K562 (cell line): ENCODE measurements around the gene NMNAT3. TPM values are rescaled to one million over a fixed set of nuclear protein-coding genes. Genes with fewer than 3 reads are reported as not detected.

ENCODE experiments used
- KAT2B ChIP-seq: IDR thresholded peaks from one replicate; pipeline ENCODE4 v1.6.1; 2012; ENCODE audit warnings: low read depth, mild to moderate bottlenecking, control low read depth, inconsistent platforms, low read length, moderate library complexity
- MAZ ChIP-seq, 2 experiments: fragments of 450-650 bp in 1 of 2; sonication (generic) in 1 of 2; formaldehyde crosslinking; IDR thresholded peaks in 1 of 2; conservative IDR thresholded peaks in 1 of 2; 2 replicates each; pipeline versions ENCODE4 v1.4.0 to v1.5.0; 2020; ENCODE audit warnings: mild to moderate bottlenecking in 1 of 2, missing genetic modification reagents in 1 of 2
- SMARCE1 ChIP-seq: fragments of 450-650 bp; IDR thresholded peaks from 2 replicates; pipeline ENCODE4 v1.7.1; 2016; ENCODE audit warnings: mild to moderate bottlenecking
- TOE1 ChIP-seq, 2 experiments: fragments of 450-650 bp in 1 of 2; sonication (generic) in 1 of 2; formaldehyde crosslinking in 1 of 2; IDR thresholded peaks; 2 replicates each; pipeline versions ENCODE4 v1.7.1 to v1.8.0; 2016 to 2022; ENCODE audit warnings: borderline replicate concordance in 2 of 2, mild to moderate bottlenecking in 2 of 2, antibody characterized with exemption in 1 of 2, inconsistent platforms in 1 of 2, low read depth in 1 of 2, missing genetic modification reagents in 1 of 2, moderate library complexity in 1 of 2
- XRCC5 ChIP-seq: fragments of 200-400 bp; formaldehyde crosslinking; IDR thresholded peaks from 2 replicates; pipeline ENCODE4 v1.6.1; 2017; ENCODE audit warnings: low read depth, mild to moderate bottlenecking, low read length
- ZNF584 ChIP-seq: fragments of 200-800 bp; sonication (Bioruptor generic); IDR thresholded peaks from 2 replicates; pipeline ENCODE4 v1.6.1; 2016; ENCODE audit warnings: low read depth, mild to moderate bottlenecking, missing genetic modification characterization, missing compliant biosample characterization
- polyA plus RNA-seq, 8 experiments: library from polyadenylated mRNA; depleted of rRNA in 4 of 8; stranded (reverse) in 5 of 8; unstranded in 3 of 8; fragments of >200 nt; fragmentation: Nextera tagmentation in 2 of 8; fragmentation: Illumina TruSeq in 1 of 8; extraction: Ambion mirVana in 2 of 8; extraction: Trizol in 1 of 8; gene quantifications; 2 replicates each; pipeline versions ENCODE4 v1.2.1 to v1.2.3, GENCODE V29; 2011 to 2014; ENCODE audit warnings: inconsistent platforms in 1 of 8, missing spikeins in 1 of 8
- total RNA-seq, 7 experiments: library from RNA; depleted of rRNA in 6 of 7; stranded (reverse); fragments of >200 nt in 6 of 7; fragmentation: Illumina TruSeq in 2 of 7; extraction: Trizol in 2 of 7; gene quantifications; 2 replicates each; pipeline versions ENCODE4 v1.2.1 to v1.2.3, GENCODE V29; 2011 to 2021; ENCODE audit warnings: low replicate concordance in 1 of 7
- TF ChIP-seq, protein P1 (sequence below): sonication (generic); formaldehyde crosslinking; IDR thresholded peaks from 2 replicates; pipeline ENCODE4 v1.8.0; 2022; ENCODE audit warnings: mild to moderate bottlenecking, missing genetic modification reagents
- TF ChIP-seq, protein P2 (sequence below): sonication (generic); formaldehyde crosslinking; IDR thresholded peaks from 2 replicates; pipeline ENCODE4 v1.9.0; 2022; ENCODE audit warnings: mild to moderate bottlenecking, missing genetic modification reagents
- TF ChIP-seq, protein P3 (sequence below): fragments of 450-650 bp; IDR thresholded peaks from 2 replicates; pipeline ENCODE4 v1.6.1; 2016; ENCODE audit warnings: mild to moderate bottlenecking, moderate library complexity

The NMNAT3 gene
- total and polyA plus RNA-seq, 9 of the 15 experiments (the other 6 are each of a cell fraction or from before 2014, with no cell fraction given) = 2.3 to 12.5 (median 6.6) TPM

DNA sequence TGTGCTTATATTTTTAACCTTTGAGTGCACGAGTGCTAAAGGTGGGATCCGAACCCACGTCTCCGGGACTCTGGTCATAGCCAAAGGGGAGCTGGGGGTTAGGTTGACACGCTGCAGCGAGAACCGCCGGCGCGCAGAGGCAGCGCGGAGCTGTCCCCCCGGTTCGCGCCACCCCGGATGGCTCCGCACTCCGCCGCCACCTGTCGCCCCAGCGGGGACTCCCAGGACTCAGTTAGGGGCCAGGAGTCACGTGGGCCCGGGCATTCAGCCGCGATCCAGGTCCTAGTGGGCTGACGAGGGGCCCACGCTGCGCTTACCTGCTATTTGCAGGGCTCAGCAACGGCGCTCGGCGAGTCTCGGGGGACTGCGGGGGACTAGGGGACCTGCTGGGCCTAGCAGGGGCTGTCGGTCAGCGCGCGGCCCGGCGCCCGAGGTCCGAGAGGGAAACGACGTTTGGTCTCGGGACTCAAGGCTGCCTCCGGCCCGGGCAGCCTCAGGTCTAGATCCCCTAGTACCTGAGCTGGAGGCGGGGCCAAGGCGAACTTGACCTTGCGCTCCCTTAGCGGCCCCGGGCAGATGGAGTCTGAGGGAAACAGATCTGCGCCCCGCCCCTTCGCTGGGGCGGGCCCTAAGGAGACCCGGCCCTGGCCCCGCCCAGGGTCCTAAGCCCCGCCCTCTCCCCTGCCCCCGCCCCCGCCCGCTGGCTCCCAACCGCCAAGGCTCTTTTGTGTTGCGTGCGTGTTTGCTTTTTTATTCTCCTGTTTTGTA is at the start of gene NMNAT3 (continued):
- TF ChIP-seq, protein P1, sequence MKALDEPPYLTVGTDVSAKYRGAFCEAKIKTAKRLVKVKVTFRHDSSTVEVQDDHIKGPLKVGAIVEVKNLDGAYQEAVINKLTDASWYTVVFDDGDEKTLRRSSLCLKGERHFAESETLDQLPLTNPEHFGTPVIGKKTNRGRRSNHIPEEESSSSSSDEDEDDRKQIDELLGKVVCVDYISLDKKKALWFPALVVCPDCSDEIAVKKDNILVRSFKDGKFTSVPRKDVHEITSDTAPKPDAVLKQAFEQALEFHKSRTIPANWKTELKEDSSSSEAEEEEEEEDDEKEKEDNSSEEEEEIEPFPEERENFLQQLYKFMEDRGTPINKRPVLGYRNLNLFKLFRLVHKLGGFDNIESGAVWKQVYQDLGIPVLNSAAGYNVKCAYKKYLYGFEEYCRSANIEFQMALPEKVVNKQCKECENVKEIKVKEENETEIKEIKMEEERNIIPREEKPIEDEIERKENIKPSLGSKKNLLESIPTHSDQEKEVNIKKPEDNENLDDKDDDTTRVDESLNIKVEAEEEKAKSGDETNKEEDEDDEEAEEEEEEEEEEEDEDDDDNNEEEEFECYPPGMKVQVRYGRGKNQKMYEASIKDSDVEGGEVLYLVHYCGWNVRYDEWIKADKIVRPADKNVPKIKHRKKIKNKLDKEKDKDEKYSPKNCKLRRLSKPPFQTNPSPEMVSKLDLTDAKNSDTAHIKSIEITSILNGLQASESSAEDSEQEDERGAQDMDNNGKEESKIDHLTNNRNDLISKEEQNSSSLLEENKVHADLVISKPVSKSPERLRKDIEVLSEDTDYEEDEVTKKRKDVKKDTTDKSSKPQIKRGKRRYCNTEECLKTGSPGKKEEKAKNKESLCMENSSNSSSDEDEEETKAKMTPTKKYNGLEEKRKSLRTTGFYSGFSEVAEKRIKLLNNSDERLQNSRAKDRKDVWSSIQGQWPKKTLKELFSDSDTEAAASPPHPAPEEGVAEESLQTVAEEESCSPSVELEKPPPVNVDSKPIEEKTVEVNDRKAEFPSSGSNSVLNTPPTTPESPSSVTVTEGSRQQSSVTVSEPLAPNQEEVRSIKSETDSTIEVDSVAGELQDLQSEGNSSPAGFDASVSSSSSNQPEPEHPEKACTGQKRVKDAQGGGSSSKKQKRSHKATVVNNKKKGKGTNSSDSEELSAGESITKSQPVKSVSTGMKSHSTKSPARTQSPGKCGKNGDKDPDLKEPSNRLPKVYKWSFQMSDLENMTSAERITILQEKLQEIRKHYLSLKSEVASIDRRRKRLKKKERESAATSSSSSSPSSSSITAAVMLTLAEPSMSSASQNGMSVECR (CRISPR knock-in tag) = peak; percentile 17; the same call in 1 of the 2 replicates
- TF ChIP-seq MAZ (CRISPR knock-in tag; conservative IDR thresholded peaks at IDR 0.05 in 1 of 2, IDR thresholded peaks at IDR 0.05 in 1 of 2) (peak in 1 of 2 experiments; percentile 77; a peak in 3 of 4 replicates), XRCC5 (0 out of 2 replicates have a peak, but pooled peaks have one; percentile 36), SMARCE1 (no peak), ZNF584 (0 out of 2 replicates have a peak, but pooled peaks have one; percentile 33), KAT2B (no peak), TOE1 (IDR thresholded peaks at IDR 0.05; ENCODE audit: borderline replicate concordance) (peak; percentile 73; the same call in 1 of the 2 replicates), TOE1 (CRISPR knock-in tag; IDR thresholded peaks at IDR 0.05; ENCODE audit: borderline replicate concordance, low read depth) (no peak)
- TF ChIP-seq, protein P2, sequence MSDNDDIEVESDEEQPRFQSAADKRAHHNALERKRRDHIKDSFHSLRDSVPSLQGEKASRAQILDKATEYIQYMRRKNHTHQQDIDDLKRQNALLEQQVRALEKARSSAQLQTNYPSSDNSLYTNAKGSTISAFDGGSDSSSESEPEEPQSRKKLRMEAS = peak; percentile 89
- TF ChIP-seq, protein P3, sequence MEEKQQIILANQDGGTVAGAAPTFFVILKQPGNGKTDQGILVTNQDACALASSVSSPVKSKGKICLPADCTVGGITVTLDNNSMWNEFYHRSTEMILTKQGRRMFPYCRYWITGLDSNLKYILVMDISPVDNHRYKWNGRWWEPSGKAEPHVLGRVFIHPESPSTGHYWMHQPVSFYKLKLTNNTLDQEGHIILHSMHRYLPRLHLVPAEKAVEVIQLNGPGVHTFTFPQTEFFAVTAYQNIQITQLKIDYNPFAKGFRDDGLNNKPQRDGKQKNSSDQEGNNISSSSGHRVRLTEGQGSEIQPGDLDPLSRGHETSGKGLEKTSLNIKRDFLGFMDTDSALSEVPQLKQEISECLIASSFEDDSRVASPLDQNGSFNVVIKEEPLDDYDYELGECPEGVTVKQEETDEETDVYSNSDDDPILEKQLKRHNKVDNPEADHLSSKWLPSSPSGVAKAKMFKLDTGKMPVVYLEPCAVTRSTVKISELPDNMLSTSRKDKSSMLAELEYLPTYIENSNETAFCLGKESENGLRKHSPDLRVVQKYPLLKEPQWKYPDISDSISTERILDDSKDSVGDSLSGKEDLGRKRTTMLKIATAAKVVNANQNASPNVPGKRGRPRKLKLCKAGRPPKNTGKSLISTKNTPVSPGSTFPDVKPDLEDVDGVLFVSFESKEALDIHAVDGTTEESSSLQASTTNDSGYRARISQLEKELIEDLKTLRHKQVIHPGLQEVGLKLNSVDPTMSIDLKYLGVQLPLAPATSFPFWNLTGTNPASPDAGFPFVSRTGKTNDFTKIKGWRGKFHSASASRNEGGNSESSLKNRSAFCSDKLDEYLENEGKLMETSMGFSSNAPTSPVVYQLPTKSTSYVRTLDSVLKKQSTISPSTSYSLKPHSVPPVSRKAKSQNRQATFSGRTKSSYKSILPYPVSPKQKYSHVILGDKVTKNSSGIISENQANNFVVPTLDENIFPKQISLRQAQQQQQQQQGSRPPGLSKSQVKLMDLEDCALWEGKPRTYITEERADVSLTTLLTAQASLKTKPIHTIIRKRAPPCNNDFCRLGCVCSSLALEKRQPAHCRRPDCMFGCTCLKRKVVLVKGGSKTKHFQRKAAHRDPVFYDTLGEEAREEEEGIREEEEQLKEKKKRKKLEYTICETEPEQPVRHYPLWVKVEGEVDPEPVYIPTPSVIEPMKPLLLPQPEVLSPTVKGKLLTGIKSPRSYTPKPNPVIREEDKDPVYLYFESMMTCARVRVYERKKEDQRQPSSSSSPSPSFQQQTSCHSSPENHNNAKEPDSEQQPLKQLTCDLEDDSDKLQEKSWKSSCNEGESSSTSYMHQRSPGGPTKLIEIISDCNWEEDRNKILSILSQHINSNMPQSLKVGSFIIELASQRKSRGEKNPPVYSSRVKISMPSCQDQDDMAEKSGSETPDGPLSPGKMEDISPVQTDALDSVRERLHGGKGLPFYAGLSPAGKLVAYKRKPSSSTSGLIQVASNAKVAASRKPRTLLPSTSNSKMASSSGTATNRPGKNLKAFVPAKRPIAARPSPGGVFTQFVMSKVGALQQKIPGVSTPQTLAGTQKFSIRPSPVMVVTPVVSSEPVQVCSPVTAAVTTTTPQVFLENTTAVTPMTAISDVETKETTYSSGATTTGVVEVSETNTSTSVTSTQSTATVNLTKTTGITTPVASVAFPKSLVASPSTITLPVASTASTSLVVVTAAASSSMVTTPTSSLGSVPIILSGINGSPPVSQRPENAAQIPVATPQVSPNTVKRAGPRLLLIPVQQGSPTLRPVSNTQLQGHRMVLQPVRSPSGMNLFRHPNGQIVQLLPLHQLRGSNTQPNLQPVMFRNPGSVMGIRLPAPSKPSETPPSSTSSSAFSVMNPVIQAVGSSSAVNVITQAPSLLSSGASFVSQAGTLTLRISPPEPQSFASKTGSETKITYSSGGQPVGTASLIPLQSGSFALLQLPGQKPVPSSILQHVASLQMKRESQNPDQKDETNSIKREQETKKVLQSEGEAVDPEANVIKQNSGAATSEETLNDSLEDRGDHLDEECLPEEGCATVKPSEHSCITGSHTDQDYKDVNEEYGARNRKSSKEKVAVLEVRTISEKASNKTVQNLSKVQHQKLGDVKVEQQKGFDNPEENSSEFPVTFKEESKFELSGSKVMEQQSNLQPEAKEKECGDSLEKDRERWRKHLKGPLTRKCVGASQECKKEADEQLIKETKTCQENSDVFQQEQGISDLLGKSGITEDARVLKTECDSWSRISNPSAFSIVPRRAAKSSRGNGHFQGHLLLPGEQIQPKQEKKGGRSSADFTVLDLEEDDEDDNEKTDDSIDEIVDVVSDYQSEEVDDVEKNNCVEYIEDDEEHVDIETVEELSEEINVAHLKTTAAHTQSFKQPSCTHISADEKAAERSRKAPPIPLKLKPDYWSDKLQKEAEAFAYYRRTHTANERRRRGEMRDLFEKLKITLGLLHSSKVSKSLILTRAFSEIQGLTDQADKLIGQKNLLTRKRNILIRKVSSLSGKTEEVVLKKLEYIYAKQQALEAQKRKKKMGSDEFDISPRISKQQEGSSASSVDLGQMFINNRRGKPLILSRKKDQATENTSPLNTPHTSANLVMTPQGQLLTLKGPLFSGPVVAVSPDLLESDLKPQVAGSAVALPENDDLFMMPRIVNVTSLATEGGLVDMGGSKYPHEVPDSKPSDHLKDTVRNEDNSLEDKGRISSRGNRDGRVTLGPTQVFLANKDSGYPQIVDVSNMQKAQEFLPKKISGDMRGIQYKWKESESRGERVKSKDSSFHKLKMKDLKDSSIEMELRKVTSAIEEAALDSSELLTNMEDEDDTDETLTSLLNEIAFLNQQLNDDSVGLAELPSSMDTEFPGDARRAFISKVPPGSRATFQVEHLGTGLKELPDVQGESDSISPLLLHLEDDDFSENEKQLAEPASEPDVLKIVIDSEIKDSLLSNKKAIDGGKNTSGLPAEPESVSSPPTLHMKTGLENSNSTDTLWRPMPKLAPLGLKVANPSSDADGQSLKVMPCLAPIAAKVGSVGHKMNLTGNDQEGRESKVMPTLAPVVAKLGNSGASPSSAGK = peak; percentile 79
